Right lobe of liver (tissue), 6 donors: ENCODE data around the gene HBEGF. TPM values are rescaled to one million over a fixed set of nuclear protein-coding genes. Genes with fewer than 3 reads are reported as not detected.

Experiments used
- ATAC-seq, 4 donors: fragments of 200-7000 bp; cut with Tn5 transposase; one replicate each; pipeline ENCODE4 v1.9.1; 2020; ENCODE audit warnings: mild to moderate bottlenecking in 4 of 4, moderate library complexity in 4 of 4
- DNase-seq, 3 donors: peaks; one replicate each; pipeline ENCODE4 v3.0.0-alpha.2; 2020
- H3K27ac ChIP-seq, 3 donors: fragments of 200-600 bp; one replicate each; pipeline ENCODE4 v1.8.0; 2022
- H3K27me3 ChIP-seq, 2 donors: fragments of 200-600 bp; one replicate each; pipeline ENCODE4 v1.8.0; 2022
- H3K36me3 ChIP-seq, 4 donors: fragments of 200-600 bp; sonication (generic) in 1 of 4; one replicate each; pipeline versions ENCODE4 v1.5.1 to v1.8.0; 2017 to 2022; ENCODE audit warnings: control low read depth in 1 of 4
- H3K4me1 ChIP-seq, 4 donors: fragments of 200-600 bp; sonication (generic) in 1 of 4; one replicate each; pipeline versions ENCODE4 v1.5.1 to v1.8.0; 2017 to 2022; ENCODE audit warnings: control low read depth in 1 of 4
- H3K4me3 ChIP-seq, 3 donors: fragments of 200-600 bp; one replicate each; pipeline ENCODE4 v1.8.0; 2022
- H3K9me3 ChIP-seq, 4 donors: fragments of 200-600 bp; sonication (generic) in 1 of 4; one replicate each; pipeline versions ENCODE4 v1.5.1 to v1.8.0; 2017 to 2022; ENCODE audit warnings: control low read depth in 1 of 4
- CTCF ChIP-seq, 4 donors: fragments of 200-600 bp in 3 of 4; fragments of 450-650 bp in 1 of 4; IDR thresholded peaks; one replicate each; pipeline versions ENCODE4 v1.5.1 to v1.8.0; 2016 to 2022; ENCODE audit warnings: antibody characterized with exemption in 4 of 4, mild to moderate bottlenecking in 2 of 4
- POLR2A ChIP-seq: fragments of 450-650 bp; IDR thresholded peaks from one replicate; pipeline ENCODE4 v1.6.1; 2017; ENCODE audit warnings: antibody characterized with exemption, mild to moderate bottlenecking
- WGBS: methylation state at CpG from one replicate; pipeline ENCODE4 v1.1.6; 2018; ENCODE audit warnings: low coverage, low lambda C conversion rate; ENCODE audit not compliant: insufficient coverage; ENCODE audit errors: missing lambda C conversion rate; 5-methylcytosine and 5-hydroxymethylcytosine counted together
- intact Hi-C, 2 donors: fragments of 100-400 bp; cut with DNase I; formaldehyde crosslinking; loops; one replicate each; pipeline versions ENCODE4 v1.11.2 to v1.14.1; 2022
- total RNA-seq, 6 experiments: library from RNA; depleted of rRNA in 2 of 6; stranded (reverse); fragments of >200 nt in 2 of 6; fragmentation: NEBNext Ultra II Directional in 3 of 6; extraction: Animal tissue kit (Norgen Biotek cat#: 25700) in 3 of 6; gene quantifications; one replicate each; pipeline versions ENCODE4 v1.1.0 to v1.2.4, GENCODE V29; 2016 to 2023
- donor health status: DM: no; HTN: yes; CAD: no.
- donor health status: DM: no; HTN: no; CAD: no.
- donor health status: DM: no; HTN: no; CAD: no.
- donor health status: DM: no; HTN: yes; CAD: no.
- donor health status: DM: no; HTN: yes; CAD: no.

HBEGF gene
- total RNA-seq, 6 experiments from 2014 or later: 0.42 to 1.8 (median 0.78) TPM

GRCh38 chr5:140388052-140388451, 41.6 kb upstream of the HBEGF start:
- DNase-seq: no peak
- Histone ChIP-seq H3K4me3 (no peak overlapping the region), H3K36me3 (no peaks in the 10 kb centered on the region), H3K4me1 (peaks cover 0 to 6% (median 0%) of the 10 kb centered on the region in 4 donors), H3K27me3 (no peaks in the 10 kb centered on the region), H3K27ac (no peak overlapping the region), H3K9me3 (no peaks in the 10 kb centered on the region)
- ATAC-seq: peak in 3 of 4 donors; percentile 20 to 58 (median 40)
- TF ChIP-seq POLR2A: no peak
- no peak for TF ChIP-seq CTCF (IDR thresholded peaks at IDR 0.05)
- intact Hi-C loops: no loop called here
- WGBS: 89% methylated on average over 2 of the region's 2 CpGs

- Histone ChIP-seq H3K27me3 (no peaks in the 10 kb centered on the region), H3K4me3 (no peak overlapping the region), H3K36me3 (no peaks in the 10 kb centered on the region), H3K9me3 (no peaks in the 10 kb centered on the region), H3K4me1 (no peaks in the 10 kb centered on the region), H3K27ac (no peak overlapping the region)
- DNase-seq: no peak
- no peak for ATAC-seq
- WGBS: 58% methylated on average over 2 of the region's 2 CpGs
- TF ChIP-seq CTCF (IDR thresholded peaks at IDR 0.05) (no peak), POLR2A (no peak)
- intact Hi-C loops: no loop called here
Observed at GRCh38 chr5:140383300-140383699, 36.9 kb upstream of the HBEGF start.

DNA sequence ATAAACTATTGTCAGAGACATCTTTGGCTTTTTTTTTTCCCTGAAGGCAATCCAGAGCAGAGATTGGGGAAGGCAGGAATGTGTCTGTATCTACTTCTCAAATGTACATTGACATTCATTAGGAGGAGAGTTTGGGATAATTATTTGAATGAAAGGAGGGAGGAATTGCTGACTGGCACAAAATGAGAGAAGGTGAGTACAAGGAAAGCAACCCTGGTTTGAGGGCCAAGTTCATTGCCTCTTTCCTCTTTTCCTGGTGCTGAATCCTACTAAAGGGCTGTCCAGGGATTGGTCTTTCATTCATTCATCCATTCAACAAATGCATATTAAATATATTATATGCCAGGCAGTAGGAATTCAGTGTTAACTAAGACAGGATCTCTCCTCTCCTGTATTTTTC, 36.5 kb upstream of the HBEGF start:
- intact Hi-C loops: no loop called here
- no peaks in the 10 kb centered on the region for H3K27me3 ChIP-seq
- H3K9me3 ChIP-seq: no peaks in the 10 kb centered on the region
- H3K36me3 ChIP-seq: no peaks in the 10 kb centered on the region
- DNase-seq: no peak
- no peak for ATAC-seq
- H3K4me1 ChIP-seq: no peaks in the 10 kb centered on the region
- no peak overlapping the region for H3K4me3 ChIP-seq
- TF ChIP-seq POLR2A (no peak), CTCF (IDR thresholded peaks at IDR 0.05) (no peak)
- no peak overlapping the region for H3K27ac ChIP-seq

DNA sequence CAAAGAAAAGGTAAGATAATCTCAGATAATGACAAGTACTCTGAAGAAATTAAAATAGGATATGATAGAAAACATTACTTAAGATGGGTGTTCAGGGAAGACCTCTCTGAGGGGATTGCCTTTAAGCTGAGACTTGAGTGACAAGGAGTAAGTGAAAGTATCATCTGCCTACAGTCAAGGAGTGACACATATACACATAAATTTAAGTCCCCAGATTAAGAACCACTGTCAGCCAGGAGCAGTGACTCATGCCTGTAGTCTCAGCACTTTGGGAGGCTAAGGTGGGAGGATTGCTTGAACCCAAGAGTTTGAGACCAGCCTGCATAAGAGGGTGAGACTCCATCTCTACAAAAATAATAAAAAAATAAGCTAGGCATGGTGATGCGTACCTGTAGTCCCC, 35.6 kb upstream of the HBEGF start:
- ATAC-seq (no peak), DNase-seq (no peak)
- no peaks in the 10 kb centered on the region for H3K36me3 ChIP-seq
- no peaks in the 10 kb centered on the region for H3K27me3 ChIP-seq
- H3K9me3 ChIP-seq: no peaks in the 10 kb centered on the region
- H3K4me3 ChIP-seq: no peak overlapping the region
- no peak overlapping the region for H3K27ac ChIP-seq
- TF ChIP-seq CTCF (IDR thresholded peaks at IDR 0.05) (no peak), POLR2A (no peak)
- 100% methylated on average over 1 of the region's 1 CpG for WGBS
- intact Hi-C loops: no loop called here
- H3K4me1 ChIP-seq: no peaks in the 10 kb centered on the region

DNA sequence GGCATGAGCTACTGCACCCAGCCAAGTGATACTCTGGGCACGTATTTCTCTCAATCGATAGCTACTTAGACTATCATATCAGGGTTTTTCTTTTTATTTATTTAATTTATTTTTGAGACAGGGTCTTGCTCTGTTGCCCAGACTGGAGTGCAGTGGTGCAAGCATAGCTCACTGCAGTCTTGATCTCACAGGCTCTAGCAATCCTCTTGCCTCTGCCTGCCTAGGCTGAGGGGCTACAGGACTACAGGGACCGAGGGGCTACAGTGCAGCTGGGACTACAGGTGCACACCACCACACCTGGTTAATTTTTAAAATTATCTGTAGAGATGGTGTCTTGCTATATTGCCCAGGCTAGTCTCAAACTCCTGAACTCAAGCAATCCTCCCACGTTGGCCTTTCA, 34.9 kb upstream of the HBEGF start:
- DNase-seq: no peak
- no peaks in the 10 kb centered on the region for H3K27me3 ChIP-seq
- TF ChIP-seq CTCF (IDR thresholded peaks at IDR 0.05) (no peak), POLR2A (no peak)
- H3K4me3 ChIP-seq: no peak overlapping the region
- 95% methylated on average over 3 of the region's 4 CpGs for WGBS
- no peaks in the 10 kb centered on the region for H3K4me1 ChIP-seq
- ATAC-seq: no peak
- no peak overlapping the region for H3K27ac ChIP-seq
- intact Hi-C loops: no loop called here
- H3K9me3 ChIP-seq: no peaks in the 10 kb centered on the region
- H3K36me3 ChIP-seq: no peaks in the 10 kb centered on the region
